Fibroblast of gingiva (primary cell): ENCODE measurements around the gene NINL.
A peak's percentile ranks its signal among the peaks of the same experiment; 100 is the strongest.
"Not testable (repeated sequence)": the region's sequence is repeated elsewhere in the genome, so short reads cannot be mapped to it uniquely, and the experiment has no call there.

Experiments used
- DNase-seq: peaks from one replicate; pipeline ENCODE4 v3.0.0-alpha.2; 2011; ENCODE audit warnings: low read depth

NINL gene

GRCh38 chr20:25584905-25585704 lies at the start of gene NINL:
Gene NINL (minus strand): TSS chr20:25585531. CDS start chr20:25526587, 58,944 bp downstream.
- DNase-seq = peak; percentile 63

- no peak for DNase-seq
Measured at GRCh38 chr20:25632940-25633790, 47.8 kb upstream of the NINL start.

- DNase-seq = not testable (repeated sequence)
Measured at GRCh38 chr20:25630615-25631014, 45.3 kb upstream of the NINL start.

GRCh38 chr20:25629816-25630499 lies 44.6 kb upstream of the NINL start:
- DNase-seq = no peak

GRCh38 chr20:25626779-25627178 lies 41.4 kb upstream of the NINL start:
- no peak for DNase-seq

- DNase-seq = no peak
Measured at GRCh38 chr20:25624500-25624939, 39.2 kb upstream of the NINL start.

GRCh38 chr20:25623736-25624499 lies 38.6 kb upstream of the NINL start, which contains the start of gene NANP:
Gene NANP (minus strand): TSS chr20:25624014. CDS start chr20:25623948, 66 bp downstream.
- peak; percentile 98 for DNase-seq

GRCh38 chr20:25623225-25623735 lies 37.9 kb upstream of the NINL start:
- peak; percentile 22 for DNase-seq

DNA sequence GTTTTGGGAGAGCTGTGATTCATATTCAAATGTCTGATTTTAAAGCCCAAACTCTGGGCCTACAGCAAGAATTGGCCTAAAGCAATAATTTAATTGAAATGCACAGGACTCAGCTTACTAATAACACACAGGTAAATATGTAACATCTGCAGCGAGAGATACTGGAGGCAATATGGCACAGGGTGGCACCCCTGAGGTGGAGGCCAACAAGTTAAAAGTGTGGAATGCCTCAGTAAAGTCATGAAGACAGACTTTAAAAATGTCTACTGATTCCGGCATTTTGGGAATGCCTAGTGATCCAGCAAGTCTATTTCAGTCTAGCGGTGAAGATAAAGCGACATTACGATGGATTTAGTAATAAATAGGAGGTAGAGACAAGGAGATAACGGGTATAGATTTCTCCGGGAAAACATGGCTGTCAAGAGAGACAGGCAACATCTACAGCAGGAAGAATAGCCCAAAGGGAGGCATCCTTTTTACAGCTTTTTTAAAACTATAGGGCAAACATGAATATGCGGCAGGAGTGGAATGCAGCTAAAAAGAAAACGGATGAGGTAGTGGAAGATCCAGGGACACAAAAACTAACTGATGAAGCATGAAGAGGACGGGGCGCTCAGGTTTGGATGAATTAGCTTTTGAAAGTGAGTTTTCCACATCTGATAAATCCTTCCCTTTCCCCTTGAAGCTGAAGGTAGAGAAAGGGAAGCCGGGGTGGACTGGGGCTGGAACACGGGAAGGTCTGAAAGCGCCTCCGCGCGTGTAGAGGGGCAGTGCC lies 37.3 kb upstream of the NINL start:
- DNase-seq = no peak

- DNase-seq = no peak
Measured at GRCh38 chr20:25622049-25622448, 36.7 kb upstream of the NINL start.

DNA sequence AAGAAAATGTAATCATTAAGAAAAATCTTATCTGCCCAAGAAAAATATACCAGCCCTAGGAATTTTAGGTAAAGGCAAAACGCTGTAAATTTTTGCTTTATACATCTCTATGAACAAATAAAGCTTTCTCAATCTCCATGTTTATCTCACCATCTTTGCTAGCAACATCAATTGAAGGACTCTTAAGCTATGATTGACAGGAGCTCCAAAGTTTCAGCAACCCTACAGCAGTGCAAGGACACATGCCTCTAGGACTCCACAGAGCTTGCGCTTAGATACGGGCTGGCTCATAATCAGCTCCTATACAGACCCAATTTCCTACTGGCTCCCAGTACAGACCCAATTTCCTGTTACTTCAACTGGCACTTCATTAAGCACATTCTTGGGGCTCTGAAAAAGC lies 34.2 kb upstream of the NINL start:
- no peak for DNase-seq

GRCh38 chr20:25608774-25609173 lies 23.4 kb upstream of the NINL start:
- no peak for DNase-seq

GRCh38 chr20:25606094-25606695 lies 20.9 kb upstream of the NINL start:
- DNase-seq = no peak

- no peak for DNase-seq
Measured at GRCh38 chr20:25605148-25605547, 19.8 kb upstream of the NINL start.

DNA sequence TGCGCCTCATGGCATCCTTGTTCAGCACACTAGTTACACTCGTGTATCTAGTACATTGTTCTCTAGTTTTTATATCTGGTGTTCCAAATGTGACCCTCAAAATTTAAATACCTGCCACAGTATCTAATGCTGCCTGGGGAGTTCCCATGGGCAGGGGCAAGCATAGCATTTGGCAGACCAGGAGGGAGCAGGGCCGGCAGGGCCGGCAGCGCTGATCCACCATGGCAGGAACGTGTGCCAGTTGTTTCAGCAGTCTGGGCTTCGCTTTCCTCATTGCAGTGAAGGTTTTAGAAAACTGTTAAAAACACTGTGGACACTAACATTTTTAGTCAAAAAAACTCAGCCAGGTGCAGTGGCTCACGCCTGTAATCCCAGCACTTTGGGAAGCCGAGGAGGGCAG lies 19.3 kb upstream of the NINL start:
- DNase-seq = no peak

DNA sequence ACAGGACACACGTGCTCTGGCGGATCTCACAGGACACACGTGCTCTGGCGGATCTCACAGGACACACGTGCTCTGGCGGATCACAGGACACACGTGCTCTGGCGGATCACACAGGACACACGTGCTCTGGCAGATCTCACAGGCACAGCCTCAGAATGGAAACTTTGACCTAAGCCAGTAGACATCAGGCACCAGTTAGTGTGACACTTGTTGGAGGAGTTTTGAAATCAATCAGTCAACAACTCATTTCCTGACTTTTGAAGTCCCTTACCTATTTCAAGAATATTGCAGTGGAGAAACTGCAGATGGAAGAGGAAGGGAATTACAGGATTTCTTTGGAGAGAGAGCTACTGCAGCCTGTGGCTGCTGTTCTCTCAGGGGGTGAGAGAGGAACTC lies 17.6 kb upstream of the NINL start:
- not testable (repeated sequence) for DNase-seq

DNA sequence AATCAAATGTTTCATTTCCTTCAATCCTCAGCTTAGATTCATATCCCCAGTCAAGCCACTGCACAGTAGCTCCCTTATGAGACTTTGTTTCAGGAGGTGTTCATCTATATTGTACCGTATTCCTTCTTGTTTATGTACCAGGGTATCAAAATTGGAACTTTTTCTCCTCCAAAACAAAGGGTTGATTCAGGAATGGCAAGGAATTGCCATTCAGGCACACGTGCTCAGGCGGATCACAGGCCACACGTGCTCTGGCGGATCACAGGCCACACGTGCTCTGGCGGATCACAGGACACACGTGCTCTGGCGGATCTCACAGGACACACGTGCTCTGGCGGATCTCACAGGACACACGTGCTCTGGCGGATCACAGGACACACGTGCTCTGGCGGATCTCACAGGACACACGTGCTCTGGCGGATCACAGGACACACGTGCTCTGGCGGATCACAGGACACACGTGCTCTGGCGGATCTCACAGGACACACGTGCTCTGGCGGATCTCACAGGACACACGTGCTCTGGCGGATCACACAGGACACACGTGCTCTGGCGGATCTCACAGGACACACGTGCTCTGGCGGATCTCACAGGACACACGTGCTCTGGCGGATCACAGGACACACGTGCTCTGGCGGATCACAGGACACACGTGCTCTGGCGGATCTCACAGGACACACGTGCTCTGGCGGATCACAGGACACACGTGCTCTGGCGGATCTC lies 17.0 kb upstream of the NINL start:
- not testable (repeated sequence) for DNase-seq

- DNase-seq = no peak
Measured at GRCh38 chr20:25601659-25602058, 16.3 kb upstream of the NINL start.

DNA sequence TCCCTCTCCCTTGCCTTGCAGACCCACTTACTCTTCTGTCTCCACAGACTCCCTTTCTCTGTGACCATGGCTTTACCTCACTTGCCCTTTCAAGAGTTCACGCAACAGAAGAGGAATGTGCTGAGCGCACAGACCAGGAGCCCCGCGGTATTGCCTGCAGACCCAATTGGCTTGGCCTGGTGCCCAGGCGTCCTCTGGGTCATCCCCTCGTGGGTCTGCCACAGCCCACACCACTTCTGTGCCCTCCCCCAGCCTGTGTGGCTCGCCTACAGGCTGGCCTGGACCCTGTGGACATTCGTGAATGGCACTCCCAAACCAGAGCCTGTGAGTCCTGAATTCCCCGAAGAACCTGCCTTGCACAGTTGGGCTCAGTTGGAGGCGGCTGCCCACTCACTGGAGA lies 15.3 kb upstream of the NINL start:
- DNase-seq = no peak
